ENCODE data around the gene MS4A10. TPM values are rescaled to one million over a fixed set of nuclear protein-coding genes. Genes with fewer than 3 reads are reported as not detected.

MS4A10 gene
- total RNA-seq, 3 donors from 2014 or later (not counting 1 experiment from before 2014, with no cell fraction given): not detected

DNA sequence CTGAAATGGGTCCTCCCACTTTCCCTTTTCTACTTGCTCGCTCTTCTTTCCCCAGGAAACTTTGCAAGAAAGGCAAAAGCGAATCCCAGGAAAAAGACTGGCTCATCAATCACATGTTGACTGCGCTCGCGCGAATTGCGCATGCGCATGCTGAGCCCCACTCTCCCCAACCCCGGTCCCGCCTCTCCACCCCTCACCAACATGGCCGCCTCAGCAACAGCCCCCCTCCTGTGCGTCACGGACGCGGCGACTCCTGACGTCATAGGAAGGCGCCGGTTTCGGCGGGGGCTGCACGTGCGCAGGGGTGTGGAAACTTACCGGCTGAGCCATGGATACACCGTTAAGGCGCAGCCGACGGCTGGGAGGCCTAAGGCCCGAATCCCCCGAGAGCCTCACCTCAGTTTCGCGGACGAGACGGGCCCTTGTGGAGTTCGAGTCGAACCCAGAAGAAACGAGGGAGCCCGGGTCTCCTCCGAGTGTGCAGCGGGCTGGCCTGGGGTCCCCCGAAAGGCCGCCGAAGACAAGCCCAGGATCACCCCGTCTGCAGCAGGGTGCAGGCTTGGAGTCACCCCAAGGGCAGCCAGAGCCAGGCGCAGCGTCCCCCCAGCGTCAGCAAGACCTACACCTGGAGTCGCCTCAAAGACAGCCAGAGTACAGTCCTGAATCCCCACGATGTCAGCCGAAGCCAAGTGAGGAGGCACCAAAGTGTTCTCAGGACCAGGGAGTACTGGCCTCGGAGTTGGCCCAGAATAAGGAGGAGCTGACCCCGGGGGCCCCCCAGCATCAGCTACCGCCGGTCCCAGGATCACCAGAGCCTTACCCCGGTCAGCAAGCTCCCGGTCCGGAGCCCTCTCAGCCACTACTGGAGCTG is 56.9 kb downstream of the MS4A10 start, which contains the start of gene CCDC86:
Gene CCDC86 (plus strand): TSS at position 317 of the 871 bp plus-strand sequence. CDS start 12 bp downstream, at position 329.
- Mint-ChIP-seq H3K9me3 (no peaks in the 10 kb centered on the region), H3K36me3 (no peaks in the 10 kb centered on the region), H3K4me1 (peaks cover 39 to 48% of the 10 kb centered on the region in 2 donors), H3K27ac (peak within 1 kb of the TSS; percentile 91 to 92), H3K27me3 (ENCODE audit: low read depth in 2 of 2) (no peaks in the 10 kb centered on the region), H3K4me3 (peak within 1 kb of the TSS; percentile 95)
- intact Hi-C loops (cut with micrococcal nuclease): loop anchor here (1.0 kb wide), 1 partner anchor 73 kb away; no protein-coding TSS in a partner anchor
- Histone ChIP-seq H3K9me3 (ENCODE audit: control insufficient read depth, insufficient read depth, low read length) (no peaks in the 10 kb centered on the region), H3K27ac (ENCODE audit: low read length) (peak within 1 kb of the TSS; percentile 73), H3K36me3 (ENCODE audit: control insufficient read depth, insufficient read depth, low read length) (no peaks in the 10 kb centered on the region), H3K4me3 (ENCODE audit: low read length) (peak within 1 kb of the TSS; percentile 99), H3K27me3 (ENCODE audit: control insufficient read depth, insufficient read depth, low read length) (no peaks in the 10 kb centered on the region), H3K4me1 (ENCODE audit: control insufficient read depth, insufficient read depth, low read length) (peaks cover 33% of the 10 kb centered on the region)
- TF ChIP-seq, protein P1, sequence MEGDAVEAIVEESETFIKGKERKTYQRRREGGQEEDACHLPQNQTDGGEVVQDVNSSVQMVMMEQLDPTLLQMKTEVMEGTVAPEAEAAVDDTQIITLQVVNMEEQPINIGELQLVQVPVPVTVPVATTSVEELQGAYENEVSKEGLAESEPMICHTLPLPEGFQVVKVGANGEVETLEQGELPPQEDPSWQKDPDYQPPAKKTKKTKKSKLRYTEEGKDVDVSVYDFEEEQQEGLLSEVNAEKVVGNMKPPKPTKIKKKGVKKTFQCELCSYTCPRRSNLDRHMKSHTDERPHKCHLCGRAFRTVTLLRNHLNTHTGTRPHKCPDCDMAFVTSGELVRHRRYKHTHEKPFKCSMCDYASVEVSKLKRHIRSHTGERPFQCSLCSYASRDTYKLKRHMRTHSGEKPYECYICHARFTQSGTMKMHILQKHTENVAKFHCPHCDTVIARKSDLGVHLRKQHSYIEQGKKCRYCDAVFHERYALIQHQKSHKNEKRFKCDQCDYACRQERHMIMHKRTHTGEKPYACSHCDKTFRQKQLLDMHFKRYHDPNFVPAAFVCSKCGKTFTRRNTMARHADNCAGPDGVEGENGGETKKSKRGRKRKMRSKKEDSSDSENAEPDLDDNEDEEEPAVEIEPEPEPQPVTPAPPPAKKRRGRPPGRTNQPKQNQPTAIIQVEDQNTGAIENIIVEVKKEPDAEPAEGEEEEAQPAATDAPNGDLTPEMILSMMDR (IDR thresholded peaks at IDR 0.05): no peak
- ATAC-seq: peak; percentile 96 to 98 (median 97)
- under 1% methylated on average over 57 of the region's 57 CpGs for WGBS (ENCODE audit: insufficient coverage)
- DNase-seq: peak; percentile 98 to 99

DNA sequence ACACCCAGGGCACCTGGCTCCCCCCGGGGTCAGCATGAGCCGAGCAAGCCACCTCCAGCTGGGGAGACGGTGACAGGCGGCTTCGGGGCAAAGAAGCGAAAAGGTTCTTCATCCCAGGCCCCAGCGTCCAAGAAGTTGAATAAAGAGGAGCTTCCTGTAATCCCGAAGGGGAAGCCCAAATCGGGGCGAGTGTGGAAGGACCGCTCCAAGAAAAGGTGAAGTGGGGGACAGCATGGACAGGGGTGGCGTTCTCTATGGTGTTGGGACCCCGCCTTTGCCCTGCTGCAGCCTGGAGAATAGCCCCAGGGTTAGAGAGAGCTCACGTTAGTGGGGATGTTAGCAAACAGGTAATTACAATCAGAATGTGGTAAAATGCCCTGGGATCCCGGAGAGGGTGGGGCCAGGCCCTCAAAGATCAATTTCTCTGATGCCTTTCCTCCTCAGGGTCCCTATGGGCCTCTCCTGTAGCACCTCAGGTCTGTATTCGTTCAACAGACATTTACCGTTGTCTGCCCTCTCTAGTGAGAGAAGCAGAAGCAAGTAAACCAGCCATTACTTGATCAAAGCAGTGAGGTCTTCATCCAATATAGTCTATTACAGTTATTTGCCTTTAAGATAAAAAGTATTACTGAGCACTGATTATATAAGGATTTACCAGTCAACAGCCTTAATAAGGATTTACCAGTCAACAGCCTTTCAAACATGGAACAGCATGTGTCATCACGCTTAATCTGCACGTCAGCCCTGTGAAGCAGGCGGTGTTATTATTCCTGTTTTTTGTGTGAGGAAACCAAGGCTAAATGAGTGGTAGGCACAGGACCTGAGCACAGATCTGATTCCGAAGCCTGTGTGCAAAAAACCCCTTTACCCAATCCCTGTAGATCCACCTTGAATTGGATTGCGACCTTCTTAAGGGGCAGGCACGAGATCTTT is 57.8 kb downstream of the MS4A10 start:
- Mint-ChIP-seq H3K4me3 (peak overlapping the region; percentile 95), H3K27me3 (ENCODE audit: low read depth in 2 of 2) (no peaks in the 10 kb centered on the region), H3K36me3 (no peaks in the 10 kb centered on the region), H3K9me3 (no peaks in the 10 kb centered on the region), H3K4me1 (peaks cover 39 to 48% of the 10 kb centered on the region in 2 donors), H3K27ac (peak overlapping the region; percentile 91 to 92)
- Histone ChIP-seq H3K4me1 (ENCODE audit: control insufficient read depth, insufficient read depth, low read length) (peaks cover 33% of the 10 kb centered on the region), H3K27ac (ENCODE audit: low read length) (peak overlapping the region; percentile 73), H3K4me3 (ENCODE audit: low read length) (peak overlapping the region; percentile 99), H3K36me3 (ENCODE audit: control insufficient read depth, insufficient read depth, low read length) (peaks cover 3% of the 10 kb centered on the region), H3K27me3 (ENCODE audit: control insufficient read depth, insufficient read depth, low read length) (no peaks in the 10 kb centered on the region), H3K9me3 (ENCODE audit: control insufficient read depth, insufficient read depth, low read length) (no peaks in the 10 kb centered on the region)
- TF ChIP-seq, protein P1 (IDR thresholded peaks at IDR 0.05): no peak
- ATAC-seq (no peak), DNase-seq (no peak)
- intact Hi-C loops (cut with micrococcal nuclease): loop anchor here (1.0 kb wide), 1 partner anchor 72 kb away; no protein-coding TSS in a partner anchor
- 18% methylated on average over 23 of the region's 23 CpGs for WGBS (ENCODE audit: insufficient coverage)

DNA sequence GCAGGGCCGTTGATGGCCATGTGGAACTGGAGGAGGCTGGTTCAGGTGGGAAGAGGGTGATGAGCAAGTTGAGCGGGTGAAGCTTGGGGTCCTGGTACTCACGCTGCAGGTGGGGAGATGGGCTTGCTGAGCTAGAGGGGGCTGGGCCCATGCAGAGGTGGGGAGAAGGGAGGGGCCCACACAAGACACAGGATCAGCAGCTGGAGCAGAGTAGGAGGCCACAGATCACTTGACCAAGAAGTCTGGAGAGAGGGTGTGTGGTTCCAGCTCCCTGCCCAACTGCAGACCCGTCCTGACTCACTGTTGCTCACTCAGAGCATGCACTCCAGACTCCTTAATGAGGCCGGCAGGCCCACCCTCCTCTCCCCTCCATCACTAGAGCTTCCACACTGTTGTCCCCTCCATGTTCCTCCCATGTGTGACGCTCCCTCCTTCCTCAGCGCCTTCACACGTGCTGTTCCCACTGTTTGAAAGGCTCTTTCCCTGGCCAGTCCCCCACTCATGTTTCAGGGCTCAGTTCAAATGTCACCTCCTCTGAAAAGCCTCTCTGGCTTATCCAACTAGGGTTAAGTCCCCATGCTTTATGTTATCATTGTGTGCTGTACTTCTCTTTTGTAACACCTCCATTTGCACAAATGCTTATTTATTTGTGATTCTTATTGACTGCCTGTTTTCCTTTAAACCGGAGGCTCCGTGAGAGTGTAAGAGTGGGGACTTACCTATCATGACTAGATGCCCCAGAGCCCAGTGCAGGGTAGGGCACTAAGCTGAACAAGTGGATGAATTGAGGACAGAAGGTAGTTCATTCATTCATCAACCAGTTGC is 59.1 kb downstream of the MS4A10 start:
- ATAC-seq: no peak
- Histone ChIP-seq H3K36me3 (ENCODE audit: control insufficient read depth, insufficient read depth, low read length) (peaks cover 15% of the 10 kb centered on the region), H3K4me3 (ENCODE audit: low read length) (no peak overlapping the region), H3K27me3 (ENCODE audit: control insufficient read depth, insufficient read depth, low read length) (no peaks in the 10 kb centered on the region), H3K27ac (ENCODE audit: low read length) (no peak overlapping the region), H3K9me3 (ENCODE audit: control insufficient read depth, insufficient read depth, low read length) (no peaks in the 10 kb centered on the region), H3K4me1 (ENCODE audit: control insufficient read depth, insufficient read depth, low read length) (peaks cover 33% of the 10 kb centered on the region)
- peak overlapping the region in 1 of 2 donors; percentile 91 for H3K27ac Mint-ChIP-seq
- DNase-seq: no peak
- intact Hi-C loops (cut with micrococcal nuclease): no loop called here
- WGBS (ENCODE audit: insufficient coverage): 83% methylated on average over 10 of the region's 10 CpGs
- TF ChIP-seq, protein P1 (IDR thresholded peaks at IDR 0.05): no peak
- H3K4me3 Mint-ChIP-seq: peak overlapping the region; percentile 4
- peaks cover 39 to 52% of the 10 kb centered on the region in 2 donors for H3K4me1 Mint-ChIP-seq
- H3K36me3 Mint-ChIP-seq: no peaks in the 10 kb centered on the region
- H3K27me3 Mint-ChIP-seq (ENCODE audit: low read depth in 2 of 2): no peaks in the 10 kb centered on the region
- no peaks in the 10 kb centered on the region for H3K9me3 Mint-ChIP-seq
